H1 (cell line): Measurements from ENCODE around the gene RAP2C. TPM values are rescaled to one million over a fixed set of nuclear protein-coding genes. Genes with fewer than 3 reads are reported as not detected.

ENCODE experiments used
- CBX8 ChIP-seq: fragments of 300-800, 300-1000 bp; sonication (generic); IDR thresholded peaks from 2 replicates; pipeline ENCODE4 v1.7.1; 2016; ENCODE audit warnings: low read depth, low read length, borderline replicate concordance
- CHD1 ChIP-seq: IDR thresholded peaks from 2 replicates; pipeline ENCODE4 v1.6.1; 2012; ENCODE audit warnings: low read depth, low read length, improper control_type of control experiment
- EP300 ChIP-seq, 2 experiments: IDR thresholded peaks; 1 replicate in 1 of 2; 2 replicates in 1 of 2; pipeline ENCODE4 v1.6.1; 2011 to 2012; ENCODE audit warnings: low read depth in 2 of 2, low read length in 2 of 2, mild to moderate bottlenecking in 2 of 2, borderline replicate concordance in 1 of 2, inconsistent platforms in 1 of 2, moderate library complexity in 1 of 2
- FOSL1 ChIP-seq: IDR thresholded peaks from 2 replicates; pipeline ENCODE4 v1.6.1; 2011; ENCODE audit warnings: mild to moderate bottlenecking, low read depth, low read length, moderate library complexity; ENCODE audit not compliant: insufficient read depth
- JUN ChIP-seq: IDR thresholded peaks from 2 replicates; pipeline ENCODE4 v1.6.1; 2011; ENCODE audit warnings: low read depth, mild to moderate bottlenecking, improper control_type of control experiment, low read length
- RAD21 ChIP-seq, 2 experiments: IDR thresholded peaks in 1 of 2; conservative IDR thresholded peaks in 1 of 2; 2 replicates each; pipeline ENCODE4 v1.6.1; 2011; ENCODE audit warnings: low read depth in 2 of 2, low read length in 2 of 2, improper control_type of control experiment in 1 of 2, inconsistent platforms in 1 of 2, mild to moderate bottlenecking in 1 of 2, moderate library complexity in 1 of 2
- SAP30 ChIP-seq: fragments of 300-600 bp; sonication (generic); IDR thresholded peaks from 2 replicates; pipeline ENCODE4 v1.7.1; 2012; ENCODE audit warnings: low read length, moderate library complexity, mild to moderate bottlenecking, inconsistent platforms; ENCODE audit not compliant: insufficient read depth, insufficient replicate concordance
- TAF1 ChIP-seq: IDR thresholded peaks from 2 replicates; pipeline ENCODE4 v1.6.1; 2011; ENCODE audit warnings: mild to moderate bottlenecking, low read depth, low read length
- polyA plus RNA-seq, 7 experiments: library from polyadenylated mRNA; depleted of rRNA in 3 of 7; stranded (reverse) in 5 of 7; unstranded in 2 of 7; fragments of >200 nt in 5 of 7; fragments of 200-250 nt in 2 of 7; gene quantifications; 1 replicate in 5 of 7; 2 replicates in 1 of 7; 4 replicates in 1 of 7; pipeline versions ENCODE4 v1.2.1 to v1.2.3, GENCODE V29; 2011 to 2013; ENCODE audit warnings: missing spikeins in 2 of 7, mixed read lengths in 2 of 7
- total RNA-seq: library from RNA; stranded (reverse); fragmentation: NEBNext Ultra II Directional; extraction: Animal tissue kit (Norgen Biotek cat#: 25700); gene quantifications from 2 replicates; pipeline ENCODE4 v1.2.1, GENCODE V29; 2021
- TF ChIP-seq, protein P1 (sequence below): fragments of 300-600 bp; sonication (generic); IDR thresholded peaks from 2 replicates; pipeline ENCODE4 v1.7.1; 2012; ENCODE audit warnings: low read length, moderate library complexity, mild to moderate bottlenecking, inconsistent platforms; ENCODE audit not compliant: insufficient replicate concordance

RAP2C gene
- total and polyA plus RNA-seq, 2 of the 8 experiments (the other 6 are each of a cell fraction or from before 2014, with no cell fraction given) = 4.7 to 20.5 TPM

GRCh38 chrX:132191938-132192337, 27.3 kb downstream of the RAP2C start (continued):
- TF ChIP-seq, protein P1, sequence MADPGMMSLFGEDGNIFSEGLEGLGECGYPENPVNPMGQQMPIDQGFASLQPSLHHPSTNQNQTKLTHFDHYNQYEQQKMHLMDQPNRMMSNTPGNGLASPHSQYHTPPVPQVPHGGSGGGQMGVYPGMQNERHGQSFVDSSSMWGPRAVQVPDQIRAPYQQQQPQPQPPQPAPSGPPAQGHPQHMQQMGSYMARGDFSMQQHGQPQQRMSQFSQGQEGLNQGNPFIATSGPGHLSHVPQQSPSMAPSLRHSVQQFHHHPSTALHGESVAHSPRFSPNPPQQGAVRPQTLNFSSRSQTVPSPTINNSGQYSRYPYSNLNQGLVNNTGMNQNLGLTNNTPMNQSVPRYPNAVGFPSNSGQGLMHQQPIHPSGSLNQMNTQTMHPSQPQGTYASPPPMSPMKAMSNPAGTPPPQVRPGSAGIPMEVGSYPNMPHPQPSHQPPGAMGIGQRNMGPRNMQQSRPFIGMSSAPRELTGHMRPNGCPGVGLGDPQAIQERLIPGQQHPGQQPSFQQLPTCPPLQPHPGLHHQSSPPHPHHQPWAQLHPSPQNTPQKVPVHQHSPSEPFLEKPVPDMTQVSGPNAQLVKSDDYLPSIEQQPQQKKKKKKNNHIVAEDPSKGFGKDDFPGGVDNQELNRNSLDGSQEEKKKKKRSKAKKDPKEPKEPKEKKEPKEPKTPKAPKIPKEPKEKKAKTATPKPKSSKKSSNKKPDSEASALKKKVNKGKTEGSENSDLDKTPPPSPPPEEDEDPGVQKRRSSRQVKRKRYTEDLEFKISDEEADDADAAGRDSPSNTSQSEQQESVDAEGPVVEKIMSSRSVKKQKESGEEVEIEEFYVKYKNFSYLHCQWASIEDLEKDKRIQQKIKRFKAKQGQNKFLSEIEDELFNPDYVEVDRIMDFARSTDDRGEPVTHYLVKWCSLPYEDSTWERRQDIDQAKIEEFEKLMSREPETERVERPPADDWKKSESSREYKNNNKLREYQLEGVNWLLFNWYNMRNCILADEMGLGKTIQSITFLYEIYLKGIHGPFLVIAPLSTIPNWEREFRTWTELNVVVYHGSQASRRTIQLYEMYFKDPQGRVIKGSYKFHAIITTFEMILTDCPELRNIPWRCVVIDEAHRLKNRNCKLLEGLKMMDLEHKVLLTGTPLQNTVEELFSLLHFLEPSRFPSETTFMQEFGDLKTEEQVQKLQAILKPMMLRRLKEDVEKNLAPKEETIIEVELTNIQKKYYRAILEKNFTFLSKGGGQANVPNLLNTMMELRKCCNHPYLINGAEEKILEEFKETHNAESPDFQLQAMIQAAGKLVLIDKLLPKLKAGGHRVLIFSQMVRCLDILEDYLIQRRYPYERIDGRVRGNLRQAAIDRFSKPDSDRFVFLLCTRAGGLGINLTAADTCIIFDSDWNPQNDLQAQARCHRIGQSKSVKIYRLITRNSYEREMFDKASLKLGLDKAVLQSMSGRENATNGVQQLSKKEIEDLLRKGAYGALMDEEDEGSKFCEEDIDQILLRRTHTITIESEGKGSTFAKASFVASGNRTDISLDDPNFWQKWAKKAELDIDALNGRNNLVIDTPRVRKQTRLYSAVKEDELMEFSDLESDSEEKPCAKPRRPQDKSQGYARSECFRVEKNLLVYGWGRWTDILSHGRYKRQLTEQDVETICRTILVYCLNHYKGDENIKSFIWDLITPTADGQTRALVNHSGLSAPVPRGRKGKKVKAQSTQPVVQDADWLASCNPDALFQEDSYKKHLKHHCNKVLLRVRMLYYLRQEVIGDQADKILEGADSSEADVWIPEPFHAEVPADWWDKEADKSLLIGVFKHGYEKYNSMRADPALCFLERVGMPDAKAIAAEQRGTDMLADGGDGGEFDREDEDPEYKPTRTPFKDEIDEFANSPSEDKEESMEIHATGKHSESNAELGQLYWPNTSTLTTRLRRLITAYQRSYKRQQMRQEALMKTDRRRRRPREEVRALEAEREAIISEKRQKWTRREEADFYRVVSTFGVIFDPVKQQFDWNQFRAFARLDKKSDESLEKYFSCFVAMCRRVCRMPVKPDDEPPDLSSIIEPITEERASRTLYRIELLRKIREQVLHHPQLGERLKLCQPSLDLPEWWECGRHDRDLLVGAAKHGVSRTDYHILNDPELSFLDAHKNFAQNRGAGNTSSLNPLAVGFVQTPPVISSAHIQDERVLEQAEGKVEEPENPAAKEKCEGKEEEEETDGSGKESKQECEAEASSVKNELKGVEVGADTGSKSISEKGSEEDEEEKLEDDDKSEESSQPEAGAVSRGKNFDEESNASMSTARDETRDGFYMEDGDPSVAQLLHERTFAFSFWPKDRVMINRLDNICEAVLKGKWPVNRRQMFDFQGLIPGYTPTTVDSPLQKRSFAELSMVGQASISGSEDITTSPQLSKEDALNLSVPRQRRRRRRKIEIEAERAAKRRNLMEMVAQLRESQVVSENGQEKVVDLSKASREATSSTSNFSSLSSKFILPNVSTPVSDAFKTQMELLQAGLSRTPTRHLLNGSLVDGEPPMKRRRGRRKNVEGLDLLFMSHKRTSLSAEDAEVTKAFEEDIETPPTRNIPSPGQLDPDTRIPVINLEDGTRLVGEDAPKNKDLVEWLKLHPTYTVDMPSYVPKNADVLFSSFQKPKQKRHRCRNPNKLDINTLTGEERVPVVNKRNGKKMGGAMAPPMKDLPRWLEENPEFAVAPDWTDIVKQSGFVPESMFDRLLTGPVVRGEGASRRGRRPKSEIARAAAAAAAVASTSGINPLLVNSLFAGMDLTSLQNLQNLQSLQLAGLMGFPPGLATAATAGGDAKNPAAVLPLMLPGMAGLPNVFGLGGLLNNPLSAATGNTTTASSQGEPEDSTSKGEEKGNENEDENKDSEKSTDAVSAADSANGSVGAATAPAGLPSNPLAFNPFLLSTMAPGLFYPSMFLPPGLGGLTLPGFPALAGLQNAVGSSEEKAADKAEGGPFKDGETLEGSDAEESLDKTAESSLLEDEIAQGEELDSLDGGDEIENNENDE = no peak
- no peak for TF ChIP-seq SAP30
- no peak for TF ChIP-seq EP300 (IDR thresholded peaks at IDR 0.05; ENCODE audit: borderline replicate concordance in 1 of 2, low read depth in 2 of 2, low read length in 2 of 2)
- no peak for TF ChIP-seq FOSL1
- TF ChIP-seq CBX8 = no peak
- no peak for TF ChIP-seq CHD1
- TF ChIP-seq JUN = no peak
- TF ChIP-seq RAD21 (IDR thresholded peaks at IDR 0.05 in 1 of 2, conservative IDR thresholded peaks at IDR 0.05 in 1 of 2; ENCODE audit: low read depth in 2 of 2, low read length in 2 of 2) = no peak
- TF ChIP-seq TAF1 = no peak
